ENCODE measurements around the gene CNNM2.

CNNM2 gene

DNA sequence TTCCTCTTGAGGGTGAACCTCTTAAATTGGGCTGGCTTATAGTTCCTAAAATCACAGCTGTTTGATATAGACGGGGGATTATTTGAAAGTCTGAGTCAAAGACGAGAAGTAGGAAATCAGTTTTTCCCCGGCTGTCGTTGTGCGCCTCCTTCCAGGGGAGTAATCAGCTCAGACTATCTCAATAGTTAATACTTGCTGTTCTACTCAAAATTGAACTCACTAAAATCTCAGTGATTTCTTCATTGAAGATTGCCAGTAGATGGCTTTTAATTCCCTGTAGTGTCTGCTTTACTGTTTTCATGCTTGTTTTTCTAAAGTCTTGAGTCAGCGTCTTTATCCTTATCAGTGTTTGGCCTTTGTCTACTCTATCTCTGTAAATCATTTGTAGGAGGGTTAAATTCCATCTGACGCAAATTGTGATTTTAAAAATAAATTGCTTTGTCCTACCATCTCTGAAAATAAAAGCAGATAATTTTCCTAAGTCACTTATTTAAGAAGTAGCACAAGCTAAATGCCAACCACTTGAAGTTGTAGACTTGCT is 47.3 kb downstream of the CNNM2 start:
- TF ChIP-seq, protein P1, sequence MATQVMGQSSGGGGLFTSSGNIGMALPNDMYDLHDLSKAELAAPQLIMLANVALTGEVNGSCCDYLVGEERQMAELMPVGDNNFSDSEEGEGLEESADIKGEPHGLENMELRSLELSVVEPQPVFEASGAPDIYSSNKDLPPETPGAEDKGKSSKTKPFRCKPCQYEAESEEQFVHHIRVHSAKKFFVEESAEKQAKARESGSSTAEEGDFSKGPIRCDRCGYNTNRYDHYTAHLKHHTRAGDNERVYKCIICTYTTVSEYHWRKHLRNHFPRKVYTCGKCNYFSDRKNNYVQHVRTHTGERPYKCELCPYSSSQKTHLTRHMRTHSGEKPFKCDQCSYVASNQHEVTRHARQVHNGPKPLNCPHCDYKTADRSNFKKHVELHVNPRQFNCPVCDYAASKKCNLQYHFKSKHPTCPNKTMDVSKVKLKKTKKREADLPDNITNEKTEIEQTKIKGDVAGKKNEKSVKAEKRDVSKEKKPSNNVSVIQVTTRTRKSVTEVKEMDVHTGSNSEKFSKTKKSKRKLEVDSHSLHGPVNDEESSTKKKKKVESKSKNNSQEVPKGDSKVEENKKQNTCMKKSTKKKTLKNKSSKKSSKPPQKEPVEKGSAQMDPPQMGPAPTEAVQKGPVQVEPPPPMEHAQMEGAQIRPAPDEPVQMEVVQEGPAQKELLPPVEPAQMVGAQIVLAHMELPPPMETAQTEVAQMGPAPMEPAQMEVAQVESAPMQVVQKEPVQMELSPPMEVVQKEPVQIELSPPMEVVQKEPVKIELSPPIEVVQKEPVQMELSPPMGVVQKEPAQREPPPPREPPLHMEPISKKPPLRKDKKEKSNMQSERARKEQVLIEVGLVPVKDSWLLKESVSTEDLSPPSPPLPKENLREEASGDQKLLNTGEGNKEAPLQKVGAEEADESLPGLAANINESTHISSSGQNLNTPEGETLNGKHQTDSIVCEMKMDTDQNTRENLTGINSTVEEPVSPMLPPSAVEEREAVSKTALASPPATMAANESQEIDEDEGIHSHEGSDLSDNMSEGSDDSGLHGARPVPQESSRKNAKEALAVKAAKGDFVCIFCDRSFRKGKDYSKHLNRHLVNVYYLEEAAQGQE (IDR thresholded peaks at IDR 0.05; ENCODE audit: insufficient read depth in 1 of 2, low read depth in 2 of 2, low read length in 2 of 2) = no peak
- TF ChIP-seq TAF1 (IDR thresholded peaks at IDR 0.05; ENCODE audit: borderline replicate concordance, insufficient read depth, low read length) (no peak), POLR2AphosphoS5 (IDR thresholded peaks at IDR 0.05; ENCODE audit: low read depth, low read length) (no peak), SIN3A (IDR thresholded peaks at IDR 0.05; ENCODE audit: borderline replicate concordance, insufficient read depth, low read length) (no peak), FOXP2 (optimal IDR thresholded peaks at IDR 0.05; ENCODE audit: borderline replicate concordance, extremely low read depth, extremely low read length, insufficient read depth) (no peak)

DNA sequence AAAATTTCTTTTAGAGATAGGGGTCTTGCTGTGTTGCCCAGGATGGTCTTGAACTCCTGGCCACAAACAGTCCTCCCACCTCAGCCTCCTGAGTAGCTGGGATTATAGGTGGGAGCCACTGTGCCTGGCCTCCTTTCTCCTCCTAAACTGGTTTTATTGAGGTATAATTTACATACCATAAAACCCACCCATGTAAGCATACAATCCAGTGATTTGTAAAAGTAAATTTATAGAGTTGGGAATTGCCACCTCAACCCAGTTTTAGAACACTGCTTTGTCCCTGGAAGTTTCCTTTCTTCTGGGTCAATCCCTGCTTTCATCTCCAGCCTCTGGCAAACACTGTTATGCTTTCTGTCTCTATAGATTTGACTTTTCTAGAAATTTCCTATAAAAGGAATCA is 49.0 kb downstream of the CNNM2 start:
- TF ChIP-seq TAF1 (IDR thresholded peaks at IDR 0.05; ENCODE audit: borderline replicate concordance, insufficient read depth, low read length) = no peak
- TF ChIP-seq, protein P1 (IDR thresholded peaks at IDR 0.05; ENCODE audit: insufficient read depth in 1 of 2, low read depth in 2 of 2, low read length in 2 of 2) = no peak
- no peak for TF ChIP-seq FOXP2 (optimal IDR thresholded peaks at IDR 0.05; ENCODE audit: borderline replicate concordance, extremely low read depth, extremely low read length, insufficient read depth)
- TF ChIP-seq SIN3A (IDR thresholded peaks at IDR 0.05; ENCODE audit: borderline replicate concordance, insufficient read depth, low read length) = no peak
- TF ChIP-seq POLR2AphosphoS5 (IDR thresholded peaks at IDR 0.05; ENCODE audit: low read depth, low read length) = no peak

DNA sequence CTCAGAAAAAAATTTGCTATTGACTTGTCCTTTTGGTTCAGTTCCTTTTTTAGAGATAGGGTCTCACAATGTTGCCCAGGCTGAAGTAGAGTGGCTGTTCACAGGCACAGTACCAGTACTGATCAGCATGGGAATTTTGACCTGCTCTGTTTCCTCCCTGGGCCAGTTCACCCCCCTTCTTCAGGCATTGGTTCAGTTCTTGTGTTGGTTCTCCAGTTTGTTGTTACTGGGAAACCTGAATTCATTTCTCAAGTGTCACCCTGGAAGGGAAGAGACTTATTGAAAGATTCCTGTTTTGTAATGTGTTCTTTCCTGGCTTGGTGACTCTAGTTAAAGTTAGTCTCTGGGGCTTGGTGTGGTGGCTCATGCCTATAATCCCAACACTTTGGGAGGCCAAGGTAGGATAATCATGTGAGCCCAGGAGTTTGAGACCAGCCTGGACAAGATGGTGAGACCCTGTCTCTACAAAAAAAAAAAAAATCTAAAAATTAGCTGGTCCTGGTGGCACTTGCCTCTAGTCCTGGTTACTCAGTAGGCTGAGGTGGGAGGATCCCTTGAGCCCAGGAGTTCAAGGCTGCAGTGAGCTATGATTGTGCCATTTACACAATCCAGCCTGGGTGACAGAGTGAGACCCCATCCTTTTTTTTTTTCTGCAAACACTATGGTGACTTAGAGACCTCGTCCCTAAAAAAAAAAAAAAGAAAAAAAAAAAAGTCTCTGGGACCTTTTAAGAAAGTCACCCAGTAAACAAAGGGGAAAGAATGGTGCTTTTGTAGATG is 52.7 kb downstream of the CNNM2 start:
- no peak for TF ChIP-seq SIN3A (IDR thresholded peaks at IDR 0.05; ENCODE audit: borderline replicate concordance, insufficient read depth, low read length)
- TF ChIP-seq POLR2AphosphoS5 (IDR thresholded peaks at IDR 0.05; ENCODE audit: low read depth, low read length) = no peak
- TF ChIP-seq, protein P1 (IDR thresholded peaks at IDR 0.05; ENCODE audit: insufficient read depth in 1 of 2, low read depth in 2 of 2, low read length in 2 of 2) = no peak
- no peak for TF ChIP-seq FOXP2 (optimal IDR thresholded peaks at IDR 0.05; ENCODE audit: borderline replicate concordance, extremely low read depth, extremely low read length, insufficient read depth)
- no peak for TF ChIP-seq TAF1 (IDR thresholded peaks at IDR 0.05; ENCODE audit: borderline replicate concordance, insufficient read depth, low read length)

DNA sequence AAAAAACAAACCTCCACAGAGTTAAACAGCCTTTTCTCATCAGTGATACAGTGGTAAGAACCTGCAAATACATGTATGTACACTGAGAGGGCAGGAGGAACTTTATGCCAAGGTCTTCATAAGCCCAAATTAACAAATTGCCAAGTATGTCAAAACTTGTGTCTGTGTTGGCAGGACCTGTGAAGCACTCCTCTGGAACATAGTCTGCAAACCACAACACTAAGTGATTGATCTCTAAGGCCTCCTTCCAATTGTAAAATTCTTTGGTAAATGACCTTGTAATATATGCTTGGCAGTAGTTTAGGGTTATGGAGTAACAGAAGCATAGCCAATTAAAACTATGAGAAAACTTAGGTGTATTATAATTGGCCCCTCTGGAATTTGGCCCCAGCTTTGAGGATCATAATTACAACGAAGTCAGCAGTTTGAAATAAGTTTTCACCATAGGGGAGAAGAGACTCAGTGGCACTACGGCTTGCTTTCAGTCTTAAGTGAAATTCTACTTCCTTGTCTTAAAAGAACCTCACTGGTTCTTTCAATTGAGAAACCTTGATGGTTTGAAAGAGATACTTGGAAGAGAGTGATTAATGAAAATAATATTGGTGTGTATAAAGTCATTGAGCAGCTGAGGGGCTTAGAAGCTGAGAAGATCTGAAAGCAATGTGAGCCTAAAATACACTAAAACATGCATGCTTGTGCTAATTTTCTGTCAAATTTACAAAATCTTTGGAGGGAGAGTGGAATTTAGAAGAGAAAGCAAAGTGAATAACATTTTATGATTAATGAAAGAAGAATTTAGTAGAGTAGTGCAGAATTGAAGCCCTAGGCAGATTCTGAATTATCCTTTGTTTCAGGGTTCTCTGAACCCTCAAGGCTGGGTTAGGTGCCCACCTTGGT is 57.6 kb downstream of the CNNM2 start:
- TF ChIP-seq POLR2AphosphoS5 (IDR thresholded peaks at IDR 0.05; ENCODE audit: low read depth, low read length) (no peak), SIN3A (IDR thresholded peaks at IDR 0.05; ENCODE audit: borderline replicate concordance, insufficient read depth, low read length) (no peak), TAF1 (IDR thresholded peaks at IDR 0.05; ENCODE audit: borderline replicate concordance, insufficient read depth, low read length) (no peak)

DNA sequence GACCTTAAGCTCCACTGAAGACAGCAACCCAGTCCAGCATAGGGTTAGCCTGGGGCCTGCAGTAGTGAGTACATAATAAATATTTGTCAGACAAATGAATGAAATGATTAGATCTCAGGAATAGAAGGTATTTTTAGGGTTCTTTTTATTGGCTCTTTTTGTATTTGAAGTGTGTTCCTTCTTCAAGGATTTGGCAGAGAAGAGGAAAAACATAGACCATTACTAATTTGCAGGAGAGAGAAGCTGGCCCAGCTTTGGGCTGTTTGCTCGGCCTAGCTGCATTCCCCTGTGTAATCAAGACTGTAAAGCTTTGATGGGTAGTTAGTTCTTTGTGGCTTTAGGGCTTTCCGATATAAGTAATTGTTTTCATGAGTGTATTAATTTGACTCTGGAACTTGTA is 64.2 kb downstream of the CNNM2 start:
- TF ChIP-seq TAF1 (IDR thresholded peaks at IDR 0.05; ENCODE audit: borderline replicate concordance, insufficient read depth, low read length) = no peak
- TF ChIP-seq FOXP2 (optimal IDR thresholded peaks at IDR 0.05; ENCODE audit: borderline replicate concordance, extremely low read depth, extremely low read length, insufficient read depth) = no peak
- TF ChIP-seq, protein P1 (IDR thresholded peaks at IDR 0.05; ENCODE audit: insufficient read depth in 1 of 2, low read depth in 2 of 2, low read length in 2 of 2) = no peak
- TF ChIP-seq POLR2AphosphoS5 (IDR thresholded peaks at IDR 0.05; ENCODE audit: low read depth, low read length) = no peak
- no peak for TF ChIP-seq SIN3A (IDR thresholded peaks at IDR 0.05; ENCODE audit: borderline replicate concordance, insufficient read depth, low read length)

Data from PFSK-1 (cell line).